Measurements from ENCODE around the gene UBE2R2.
"Not testable (repeated sequence)": the region's sequence is repeated elsewhere in the genome, so short reads cannot be mapped to it uniquely, and the experiment has no call there.

The UBE2R2 gene, protein sequence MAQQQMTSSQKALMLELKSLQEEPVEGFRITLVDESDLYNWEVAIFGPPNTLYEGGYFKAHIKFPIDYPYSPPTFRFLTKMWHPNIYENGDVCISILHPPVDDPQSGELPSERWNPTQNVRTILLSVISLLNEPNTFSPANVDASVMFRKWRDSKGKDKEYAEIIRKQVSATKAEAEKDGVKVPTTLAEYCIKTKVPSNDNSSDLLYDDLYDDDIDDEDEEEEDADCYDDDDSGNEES

GRCh38 chr9:33816327-33817252 is at the start of gene UBE2R2:
TSS of gene UBE2R2 (plus strand) at chr9:33817160. CDS start at chr9:33817758, 598 bp downstream.
- peak; percentile 92 for DNase-seq

- peak; percentile 16 for DNase-seq
Observed at GRCh38 chr9:33770156-33770880, 46.6 kb upstream of the UBE2R2 start.

- DNase-seq = not testable (repeated sequence)
Observed at GRCh38 chr9:33773135-33773534, 43.8 kb upstream of the UBE2R2 start.

GRCh38 chr9:33774074-33774659 is 42.8 kb upstream of the UBE2R2 start:
- DNase-seq = not testable (repeated sequence)

DNA sequence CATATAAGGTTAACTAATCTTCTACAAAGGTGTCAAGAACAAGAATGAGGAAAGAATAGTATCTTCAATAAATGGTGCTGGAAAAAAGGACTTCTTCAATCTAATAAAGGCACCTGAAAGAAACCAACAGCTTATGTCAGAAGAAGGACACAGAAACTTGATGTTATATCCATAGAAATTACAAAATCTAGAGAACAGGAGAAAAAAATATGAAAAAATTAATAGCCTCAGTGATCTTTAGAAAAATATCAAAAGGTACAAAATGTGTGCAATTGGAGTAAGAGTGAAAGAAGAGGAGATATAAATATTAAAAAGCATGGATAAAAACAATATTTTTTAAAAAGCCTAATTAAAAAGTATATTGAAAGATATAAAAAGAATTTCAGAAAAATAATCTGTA is 40.4 kb upstream of the UBE2R2 start:
- DNase-seq = no peak

- peak; percentile 75 for DNase-seq
Observed at GRCh38 chr9:33778700-33779351, 38.1 kb upstream of the UBE2R2 start.

GRCh38 chr9:33780276-33780675 is 36.7 kb upstream of the UBE2R2 start:
- no peak for DNase-seq

DNA sequence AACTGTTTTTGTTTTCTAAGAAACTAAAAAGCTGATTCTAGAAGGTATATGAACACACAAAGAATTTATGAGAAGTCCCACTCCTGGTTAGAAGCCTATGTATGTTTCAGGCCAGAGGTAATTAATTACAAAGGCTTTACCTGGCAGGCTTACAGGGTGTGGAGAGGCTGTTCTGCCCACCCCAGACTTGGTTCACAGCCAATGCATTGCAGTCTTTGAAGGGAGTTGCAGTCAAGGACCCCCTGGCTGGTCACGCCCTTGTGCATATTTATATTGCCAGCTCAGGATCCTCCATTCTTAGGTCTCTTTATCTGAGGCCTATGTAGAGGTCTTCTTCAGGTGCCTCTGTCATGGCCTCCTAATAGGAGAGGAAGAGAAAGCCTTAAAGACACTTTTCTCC is 35.2 kb upstream of the UBE2R2 start:
- no peak for DNase-seq

DNA sequence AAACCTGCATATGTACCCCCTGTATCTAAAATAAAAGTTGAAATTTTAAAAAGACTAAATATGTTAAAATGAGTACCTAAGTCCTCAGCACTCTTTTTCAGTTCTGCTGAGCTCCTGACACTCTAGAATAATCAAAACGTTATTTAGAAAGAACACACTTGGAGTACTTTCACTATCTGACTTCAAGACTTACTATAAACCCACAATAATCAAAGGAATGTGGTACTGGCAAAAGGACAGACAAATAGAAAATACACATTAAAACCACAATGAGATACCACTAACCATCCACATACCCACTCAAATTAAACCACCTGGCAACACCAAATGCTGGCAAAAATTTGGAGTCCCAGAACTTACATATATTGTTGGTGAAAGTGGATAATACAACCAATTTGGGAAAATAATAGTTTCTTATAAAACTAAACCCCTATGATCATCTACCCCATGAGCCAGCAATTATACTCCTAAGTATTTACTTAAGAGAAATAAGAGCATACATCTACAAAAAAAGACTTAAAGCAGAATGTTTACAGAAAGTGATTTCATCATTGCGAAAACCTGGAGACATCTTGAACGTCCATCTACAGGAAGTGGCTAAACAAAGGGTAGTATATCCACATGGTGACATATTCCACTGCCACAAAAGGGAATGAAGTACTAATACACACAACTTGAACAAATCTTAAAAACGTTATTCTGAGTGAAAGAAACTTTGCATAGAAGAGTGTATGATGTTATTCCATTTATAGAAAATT is 34.4 kb upstream of the UBE2R2 start:
- DNase-seq = no peak

GRCh38 chr9:33785914-33786313 is 31.0 kb upstream of the UBE2R2 start:
- DNase-seq = no peak

GRCh38 chr9:33786681-33787080 is 30.3 kb upstream of the UBE2R2 start:
- no peak for DNase-seq

- no peak for DNase-seq
Observed at GRCh38 chr9:33787839-33788238, 29.1 kb upstream of the UBE2R2 start.

DNA sequence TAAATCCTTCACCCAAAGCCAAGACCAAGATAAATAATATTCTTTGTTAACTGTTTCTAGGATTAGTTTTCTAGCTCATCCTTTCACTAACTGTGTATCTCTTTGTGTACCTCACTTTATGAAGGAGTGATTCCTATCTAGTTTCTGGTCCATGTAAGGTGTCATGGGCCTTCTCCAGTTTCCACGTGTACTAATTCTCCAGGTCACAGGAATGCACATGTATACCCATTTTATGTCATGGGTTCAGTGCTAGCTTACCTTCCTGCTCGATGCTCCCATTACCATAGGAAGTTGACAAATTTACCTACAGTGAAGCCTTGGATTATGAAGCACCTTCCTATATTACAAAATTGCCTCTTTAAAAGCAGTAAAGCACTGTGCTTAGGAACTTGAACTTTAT is 27.5 kb upstream of the UBE2R2 start:
- DNase-seq = not testable (repeated sequence)

DNA sequence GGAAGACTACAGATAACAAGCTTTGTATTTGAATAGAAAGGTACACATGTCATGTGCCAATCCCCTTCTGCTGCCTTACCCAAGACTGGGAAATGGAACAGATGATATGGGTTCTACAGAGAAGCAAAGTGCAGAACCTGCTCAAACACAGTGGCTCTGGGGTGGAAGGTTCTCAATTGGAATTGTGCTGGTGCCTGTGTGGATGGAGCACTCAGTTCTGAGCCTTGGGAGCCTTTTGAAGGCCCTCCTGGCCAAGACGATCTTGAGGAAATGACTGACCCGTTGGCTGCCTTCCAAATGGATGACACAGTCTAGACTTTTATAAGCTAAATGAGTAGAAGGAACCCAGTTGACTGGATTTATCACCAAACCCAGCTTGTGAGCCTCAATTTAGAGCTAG is 25.8 kb upstream of the UBE2R2 start:
- DNase-seq = peak; percentile 53

- DNase-seq = not testable (repeated sequence)
Observed at GRCh38 chr9:33793496-33793895, 23.5 kb upstream of the UBE2R2 start.

- no peak for DNase-seq
Observed at GRCh38 chr9:33794560-33794959, 22.4 kb upstream of the UBE2R2 start.

DNA sequence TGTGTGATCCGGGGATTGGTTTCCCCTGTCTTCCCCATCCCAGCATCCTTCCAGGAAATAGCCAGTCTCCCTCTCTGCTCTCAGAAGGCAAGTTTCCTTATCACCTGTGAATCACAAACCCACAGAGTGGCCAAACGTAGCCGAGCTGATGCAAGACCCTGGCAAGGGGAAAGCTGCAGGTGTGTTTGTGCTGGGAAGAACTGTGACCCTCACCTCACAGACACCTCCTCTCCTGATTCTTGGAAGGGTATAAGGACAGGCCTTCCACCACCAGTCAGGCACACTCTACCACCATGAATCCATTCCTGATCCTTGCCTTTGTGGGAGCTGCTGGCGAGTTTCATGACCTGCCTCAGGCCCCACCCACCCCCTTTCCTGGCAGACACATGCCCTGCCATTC is 21.7 kb upstream of the UBE2R2 start, which contains the start of gene PRSS3:
TSS of gene PRSS3 (plus strand) at position 281 of the 400 bp plus-strand sequence. CDS start at position 294, 13 bp downstream.
- no peak for DNase-seq

GRCh38 chr9:33795819-33796218 is 21.1 kb upstream of the UBE2R2 start:
- DNase-seq = no peak

- DNase-seq = not testable (repeated sequence)
Observed at GRCh38 chr9:33796679-33797078, 20.3 kb upstream of the UBE2R2 start.

DNA sequence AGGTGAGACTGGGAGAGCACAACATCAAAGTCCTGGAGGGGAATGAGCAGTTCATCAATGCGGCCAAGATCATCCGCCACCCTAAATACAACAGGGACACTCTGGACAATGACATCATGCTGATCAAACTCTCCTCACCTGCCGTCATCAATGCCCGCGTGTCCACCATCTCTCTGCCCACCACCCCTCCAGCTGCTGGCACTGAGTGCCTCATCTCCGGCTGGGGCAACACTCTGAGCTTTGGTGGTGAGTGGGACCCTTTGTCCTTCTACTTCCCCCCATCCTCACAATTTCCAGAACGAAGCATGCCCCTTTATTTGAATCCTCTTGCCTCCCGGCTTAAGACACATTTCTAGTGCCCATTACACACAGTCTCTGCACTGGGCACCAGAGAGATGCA is 19.1 kb upstream of the UBE2R2 start:
- DNase-seq = no peak

- no peak for DNase-seq
Observed at GRCh38 chr9:33798545-33798944, 18.4 kb upstream of the UBE2R2 start.

All from hematopoietic multipotent progenitor cell treated with erythropoietin and hydrocortisone succinate and interleukin-3 and kit ligand, for 8 days (in vitro differentiated cells).